Liver (tissue), 9 donors: ENCODE data around the gene TMIE. TPM values are rescaled to one million over a fixed set of nuclear protein-coding genes. Genes with fewer than 3 reads are reported as not detected.

Experiments used
- DNase-seq: peaks from one replicate; pipeline ENCODE4 v3.0.0-alpha.2; 2017; ENCODE audit warnings: low spot score
- H3K27ac ChIP-seq, 2 donors: one replicate each; pipeline ENCODE4 v1.7.0; 2013; ENCODE audit warnings: inconsistent platforms in 2 of 2, low read length in 2 of 2, control low read depth in 1 of 2, low read depth in 1 of 2, mild to moderate bottlenecking in 1 of 2
- H3K27me3 ChIP-seq, 4 donors: one replicate each; pipeline versions ENCODE4 v1.6.1 to v1.7.0; 2013; ENCODE audit warnings: low read length in 3 of 4, inconsistent platforms in 1 of 4, mild to moderate bottlenecking in 1 of 4, moderate library complexity in 1 of 4; ENCODE audit not compliant: control insufficient read depth in 4 of 4, insufficient read depth in 4 of 4
- H3K36me3 ChIP-seq, 4 donors: one replicate each; pipeline versions ENCODE4 v1.6.1 to v1.7.0; 2013; ENCODE audit warnings: low read length in 3 of 4, mild to moderate bottlenecking in 3 of 4, low read depth in 1 of 4, moderate library complexity in 1 of 4; ENCODE audit not compliant: control insufficient read depth in 4 of 4, insufficient read depth in 3 of 4
- H3K4me1 ChIP-seq, 4 donors: one replicate each; pipeline versions ENCODE4 v1.6.1 to v1.7.0; 2013; ENCODE audit warnings: low read length in 3 of 4, mild to moderate bottlenecking in 3 of 4, moderate library complexity in 1 of 4; ENCODE audit not compliant: control insufficient read depth in 4 of 4, insufficient read depth in 4 of 4
- H3K4me3 ChIP-seq, 3 donors: one replicate each; pipeline versions ENCODE4 v1.6.1 to v1.7.0; 2013; ENCODE audit warnings: low read length in 3 of 3, control low read depth in 1 of 3, low read depth in 1 of 3, mild to moderate bottlenecking in 1 of 3
- H3K9ac ChIP-seq, 2 donors: one replicate each; pipeline ENCODE4 v1.7.0; 2013; ENCODE audit warnings: low read length in 2 of 2, mild to moderate bottlenecking in 2 of 2, moderate library complexity in 2 of 2, control low read depth in 1 of 2, low read depth in 1 of 2
- H3K9me3 ChIP-seq, 4 donors: one replicate each; pipeline versions ENCODE4 v1.6.1 to v1.7.0; 2013; ENCODE audit warnings: low read length in 3 of 4; ENCODE audit not compliant: control insufficient read depth in 4 of 4
- ATF3 ChIP-seq: IDR thresholded peaks from 2 replicates; pipeline ENCODE4 v1.6.1; 2016; ENCODE audit warnings: antibody characterized with exemption
- FOXA1 ChIP-seq: IDR thresholded peaks from 2 replicates; pipeline ENCODE4 v1.6.1; 2016; ENCODE audit warnings: antibody characterized with exemption
- GABPA ChIP-seq, 2 donors: IDR thresholded peaks in 1 of 2; conservative IDR thresholded peaks in 1 of 2; 2 replicates each; pipeline ENCODE4 v1.6.1; 2016; ENCODE audit warnings: antibody characterized with exemption in 2 of 2, mild to moderate bottlenecking in 1 of 2, moderate library complexity in 1 of 2
- HNF4A ChIP-seq, 2 donors: conservative IDR thresholded peaks; 2 replicates each; pipeline ENCODE4 v1.6.1; 2016; ENCODE audit warnings: antibody characterized with exemption in 2 of 2, mild to moderate bottlenecking in 2 of 2
- HNF4G ChIP-seq: IDR thresholded peaks from 2 replicates; pipeline ENCODE4 v1.6.1; 2016; ENCODE audit warnings: antibody characterized with exemption
- MAX ChIP-seq: IDR thresholded peaks from 2 replicates; pipeline ENCODE4 v1.6.1; 2016; ENCODE audit warnings: antibody characterized with exemption
- RAD21 ChIP-seq, 2 donors: IDR thresholded peaks; 2 replicates each; pipeline ENCODE4 v1.6.1; 2016; ENCODE audit warnings: antibody characterized with exemption in 2 of 2, mild to moderate bottlenecking in 2 of 2
- TAF1 ChIP-seq: conservative IDR thresholded peaks from 2 replicates; pipeline ENCODE4 v1.6.1; 2016; ENCODE audit warnings: antibody characterized with exemption, mild to moderate bottlenecking
- YY1 ChIP-seq: IDR thresholded peaks from 2 replicates; pipeline ENCODE4 v1.6.1; 2016; ENCODE audit warnings: antibody characterized with exemption, mild to moderate bottlenecking
- WGBS: extraction: QIAGEN DNeasy Blood & Tissue Kit; methylation state at CpG from one replicate; pipeline ENCODE4 v1.1.7; 2013; 5-methylcytosine and 5-hydroxymethylcytosine counted together
- polyA plus RNA-seq, 2 donors: library from polyadenylated mRNA; stranded (reverse) in 1 of 2; unstranded in 1 of 2; fragments of 200-250 nt in 1 of 2; fragments of >200 nt in 1 of 2; fragmentation: Nextera tagmentation in 1 of 2; extraction: Ambion mirVana in 1 of 2; gene quantifications; one replicate each; pipeline versions ENCODE4 v1.2.1 to v1.2.3, GENCODE V29; 2013 to 2015
- total RNA-seq, 2 donors: library from RNA; depleted of rRNA; stranded (reverse); fragments of >200 nt; gene quantifications; one replicate each; pipeline ENCODE4 v1.2.3, GENCODE V29; 2014
- TF ChIP-seq, protein P1 (sequence below): IDR thresholded peaks from 2 replicates; pipeline ENCODE4 v1.6.1; 2016; ENCODE audit warnings: antibody characterized with exemption
- TF ChIP-seq, protein P2 (sequence below): fragments of 150-350 bp; IDR thresholded peaks from 2 replicates; pipeline ENCODE4 v1.5.1; 2017; ENCODE audit warnings: improper control_type of control experiment, low read depth, low read length; ENCODE audit not compliant: missing input control
- donor health status: healthy.
- donor health status: healthy.
- donor health status: healthy.
- donor health status: healthy.
- donor health status: healthy.

The TMIE gene
- total and polyA plus RNA-seq, 4 donors: 0.13 to 0.26 (median 0.15) TPM

GRCh38 chr3:46733026-46733800 is 32.0 kb downstream of the TMIE start:
- WGBS: 81% methylated on average over 9 of the region's 9 CpGs

GRCh38 chr3:46734773-46735172 is 33.6 kb downstream of the TMIE start:
- Histone ChIP-seq H3K9me3 (no peaks in the 10 kb centered on the region), H3K4me1 (no peaks in the 10 kb centered on the region), H3K4me3 (no peak overlapping the region), H3K27ac (no peak overlapping the region), H3K36me3 (no peaks in the 10 kb centered on the region), H3K27me3 (no peaks in the 10 kb centered on the region), H3K9ac (no peak overlapping the region)
- no peak for DNase-seq
- 73% methylated on average over 4 of the region's 4 CpGs for WGBS
- TF ChIP-seq FOXA1 (no peak), MAX (no peak), ATF3 (no peak), YY1 (no peak), HNF4G (no peak), TAF1 (no peak), HNF4A (conservative IDR thresholded peaks at IDR 0.05) (no peak)

More at GRCh38 chr3:46733026-46733800, 32.0 kb downstream of the TMIE start:
- no peaks in the 10 kb centered on the region for H3K9me3 ChIP-seq
- no peak overlapping the region for H3K9ac ChIP-seq
- TF ChIP-seq RAD21 (IDR thresholded peaks at IDR 0.05): peak; percentile 17 to 43
- TF ChIP-seq, protein P1, sequence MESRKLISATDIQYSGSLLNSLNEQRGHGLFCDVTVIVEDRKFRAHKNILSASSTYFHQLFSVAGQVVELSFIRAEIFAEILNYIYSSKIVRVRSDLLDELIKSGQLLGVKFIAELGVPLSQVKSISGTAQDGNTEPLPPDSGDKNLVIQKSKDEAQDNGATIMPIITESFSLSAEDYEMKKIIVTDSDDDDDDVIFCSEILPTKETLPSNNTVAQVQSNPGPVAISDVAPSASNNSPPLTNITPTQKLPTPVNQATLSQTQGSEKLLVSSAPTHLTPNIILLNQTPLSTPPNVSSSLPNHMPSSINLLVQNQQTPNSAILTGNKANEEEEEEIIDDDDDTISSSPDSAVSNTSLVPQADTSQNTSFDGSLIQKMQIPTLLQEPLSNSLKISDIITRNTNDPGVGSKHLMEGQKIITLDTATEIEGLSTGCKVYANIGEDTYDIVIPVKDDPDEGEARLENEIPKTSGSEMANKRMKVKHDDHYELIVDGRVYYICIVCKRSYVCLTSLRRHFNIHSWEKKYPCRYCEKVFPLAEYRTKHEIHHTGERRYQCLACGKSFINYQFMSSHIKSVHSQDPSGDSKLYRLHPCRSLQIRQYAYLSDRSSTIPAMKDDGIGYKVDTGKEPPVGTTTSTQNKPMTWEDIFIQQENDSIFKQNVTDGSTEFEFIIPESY: no peak
- no peaks in the 10 kb centered on the region for H3K36me3 ChIP-seq
- H3K4me1 ChIP-seq: no peaks in the 10 kb centered on the region
- H3K4me3 ChIP-seq: no peak overlapping the region
- no peak for DNase-seq
- no peak overlapping the region for H3K27ac ChIP-seq
- no peaks in the 10 kb centered on the region for H3K27me3 ChIP-seq

DNA sequence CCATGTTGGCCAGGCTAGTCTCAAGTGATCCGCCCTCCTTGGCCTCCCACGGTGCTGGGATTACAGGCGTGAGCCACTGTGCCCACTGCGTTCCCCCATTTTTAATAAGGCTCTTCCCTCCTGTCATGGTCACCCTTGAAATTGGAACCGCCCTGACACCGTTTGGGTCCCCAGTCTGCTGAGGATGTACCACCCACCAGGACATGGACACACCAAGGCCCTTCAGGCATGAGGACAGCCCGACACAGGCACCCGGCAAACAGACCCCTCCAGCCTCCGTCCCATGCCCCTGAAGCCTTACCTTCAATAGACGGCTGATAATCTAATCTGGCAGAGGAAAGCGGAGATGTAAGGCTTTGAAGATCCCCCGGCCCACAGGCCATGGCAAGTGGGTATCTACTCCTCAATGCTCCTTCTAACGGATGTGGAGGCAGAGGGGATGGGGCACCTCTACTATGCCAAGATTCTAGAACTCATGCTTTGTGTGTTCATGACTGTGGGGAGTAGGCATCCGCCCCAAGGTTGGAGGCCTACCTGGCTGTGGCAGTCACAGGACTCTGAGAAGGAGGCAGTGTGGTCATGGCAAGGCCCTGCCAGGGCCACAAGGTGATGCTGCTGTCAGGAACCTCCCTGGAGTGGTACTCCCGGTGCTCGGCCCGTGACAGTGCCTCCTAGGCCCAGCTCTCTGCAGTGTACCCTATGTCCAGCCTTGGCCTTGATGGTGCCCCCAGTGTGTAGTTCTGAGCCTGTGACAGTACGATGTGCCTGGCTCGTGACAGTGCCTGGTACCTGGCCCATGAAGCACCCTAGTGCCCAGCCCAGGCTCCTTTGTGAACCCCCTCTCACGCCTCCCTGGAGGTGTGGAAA is 35.0 kb downstream of the TMIE start:
- no peak for TF ChIP-seq GABPA (IDR thresholded peaks at IDR 0.05 in 1 of 2, conservative IDR thresholded peaks at IDR 0.05 in 1 of 2)
- TF ChIP-seq, protein P2, sequence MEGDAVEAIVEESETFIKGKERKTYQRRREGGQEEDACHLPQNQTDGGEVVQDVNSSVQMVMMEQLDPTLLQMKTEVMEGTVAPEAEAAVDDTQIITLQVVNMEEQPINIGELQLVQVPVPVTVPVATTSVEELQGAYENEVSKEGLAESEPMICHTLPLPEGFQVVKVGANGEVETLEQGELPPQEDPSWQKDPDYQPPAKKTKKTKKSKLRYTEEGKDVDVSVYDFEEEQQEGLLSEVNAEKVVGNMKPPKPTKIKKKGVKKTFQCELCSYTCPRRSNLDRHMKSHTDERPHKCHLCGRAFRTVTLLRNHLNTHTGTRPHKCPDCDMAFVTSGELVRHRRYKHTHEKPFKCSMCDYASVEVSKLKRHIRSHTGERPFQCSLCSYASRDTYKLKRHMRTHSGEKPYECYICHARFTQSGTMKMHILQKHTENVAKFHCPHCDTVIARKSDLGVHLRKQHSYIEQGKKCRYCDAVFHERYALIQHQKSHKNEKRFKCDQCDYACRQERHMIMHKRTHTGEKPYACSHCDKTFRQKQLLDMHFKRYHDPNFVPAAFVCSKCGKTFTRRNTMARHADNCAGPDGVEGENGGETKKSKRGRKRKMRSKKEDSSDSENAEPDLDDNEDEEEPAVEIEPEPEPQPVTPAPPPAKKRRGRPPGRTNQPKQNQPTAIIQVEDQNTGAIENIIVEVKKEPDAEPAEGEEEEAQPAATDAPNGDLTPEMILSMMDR: no peak
- WGBS: 90% methylated on average over 20 of the region's 20 CpGs
- Histone ChIP-seq H3K9ac (no peak overlapping the region), H3K9me3 (no peaks in the 10 kb centered on the region), H3K4me3 (no peak overlapping the region), H3K36me3 (no peaks in the 10 kb centered on the region), H3K27ac (no peak overlapping the region), H3K27me3 (no peaks in the 10 kb centered on the region), H3K4me1 (no peaks in the 10 kb centered on the region)
- no peak for DNase-seq
